Measurements from ENCODE around the gene SYT2.

SYT2 gene

GRCh38 chr1:202703191-202703590 is 7.1 kb downstream of the SYT2 start:
- no peak for DNase-seq

GRCh38 chr1:202702088-202702487 is 8.2 kb downstream of the SYT2 start:
- no peak for DNase-seq

GRCh38 chr1:202701200-202701599 is 9.1 kb downstream of the SYT2 start:
- no peak for DNase-seq

GRCh38 chr1:202700061-202700460 is 10.2 kb downstream of the SYT2 start:
- no peak for DNase-seq

- DNase-seq = no peak
Measured at GRCh38 chr1:202698276-202698675, 12.0 kb downstream of the SYT2 start.

GRCh38 chr1:202697038-202697437 is 13.2 kb downstream of the SYT2 start:
- DNase-seq = no peak

GRCh38 chr1:202694314-202694713 is 15.9 kb downstream of the SYT2 start:
- DNase-seq = peak; percentile 23

GRCh38 chr1:202692959-202693555 is 17.2 kb downstream of the SYT2 start:
- no peak for DNase-seq

- DNase-seq = peak; percentile 56
Measured at GRCh38 chr1:202691816-202692215, 18.4 kb downstream of the SYT2 start.

GRCh38 chr1:202689493-202690342 is 20.5 kb downstream of the SYT2 start:
- no peak for DNase-seq

GRCh38 chr1:202689082-202689481 is 21.2 kb downstream of the SYT2 start:
- DNase-seq = no peak

GRCh38 chr1:202688401-202688800 is 21.9 kb downstream of the SYT2 start:
- DNase-seq = no peak

GRCh38 chr1:202687798-202688197 is 22.5 kb downstream of the SYT2 start:
- no peak for DNase-seq

- DNase-seq = no peak
Measured at GRCh38 chr1:202687370-202687769, 22.9 kb downstream of the SYT2 start.

GRCh38 chr1:202685641-202686040 is 24.6 kb downstream of the SYT2 start:
- DNase-seq = no peak

- no peak for DNase-seq
Measured at GRCh38 chr1:202684716-202685115, 25.5 kb downstream of the SYT2 start.

GRCh38 chr1:202683029-202683428 is 27.2 kb downstream of the SYT2 start:
- DNase-seq = no peak

GRCh38 chr1:202682477-202682876 is 27.8 kb downstream of the SYT2 start:
- DNase-seq = no peak

GRCh38 chr1:202681736-202682420 is 28.4 kb downstream of the SYT2 start:
- no peak for DNase-seq

- DNase-seq = no peak
Measured at GRCh38 chr1:202680586-202681352, 29.5 kb downstream of the SYT2 start.

GRCh38 chr1:202679406-202680177 is 30.7 kb downstream of the SYT2 start:
- DNase-seq = no peak

- no peak for DNase-seq
Measured at GRCh38 chr1:202677433-202677832, 32.8 kb downstream of the SYT2 start.
